Fibroblast of lung (primary cell): Measurements from ENCODE around the gene FNDC11. TPM values are rescaled to one million over a fixed set of nuclear protein-coding genes. Genes with fewer than 3 reads are reported as not detected.

Experiments
- DNase-seq, 2 donors: peaks; one replicate each; pipeline versions ENCODE4 v3.0.0 to v3.0.0-alpha.2; 2010; ENCODE audit warnings: low read depth in 2 of 2
- H2AFZ ChIP-seq: 2 replicates; pipeline ENCODE4 v1.5.1; 2012; ENCODE audit warnings: low read length, control low read depth, inconsistent platforms
- H3K27ac ChIP-seq: 2 replicates; pipeline ENCODE4 v1.5.1; 2011; ENCODE audit warnings: low read length, control low read depth; ENCODE audit not compliant: insufficient read depth
- H3K27me3 ChIP-seq: 2 replicates; pipeline ENCODE4 v1.5.1; 2011; ENCODE audit warnings: mild to moderate bottlenecking, low read length; ENCODE audit not compliant: control insufficient read depth, insufficient read depth
- H3K36me3 ChIP-seq: 2 replicates; pipeline ENCODE4 v1.5.1; 2011; ENCODE audit warnings: low read length; ENCODE audit not compliant: control insufficient read depth, insufficient read depth
- H3K4me1 ChIP-seq: 2 replicates; pipeline ENCODE4 v1.5.1; 2011; ENCODE audit warnings: low read length; ENCODE audit not compliant: control insufficient read depth, insufficient read depth; ENCODE audit errors: extremely low read depth
- H3K4me2 ChIP-seq: 2 replicates; pipeline ENCODE4 v1.5.1; 2011; ENCODE audit warnings: low read length, control low read depth; ENCODE audit not compliant: insufficient read depth; ENCODE audit errors: extremely low read depth
- H3K4me3 ChIP-seq, 4 experiments: fragments of 200-600 bp in 1 of 4; sonication (generic) in 1 of 4; replicated peaks in 1 of 4; 2 replicates each; pipeline ENCODE4 v1.5.1; 2011 to 2016; ENCODE audit warnings: low read length in 4 of 4, low read depth in 3 of 4, mild to moderate bottlenecking in 3 of 4, control low read depth in 2 of 4, inconsistent platforms in 1 of 4, mixed read lengths in 1 of 4; ENCODE audit not compliant: insufficient read depth in 1 of 4; ENCODE audit errors: control extremely low read depth in 1 of 4
- H3K79me2 ChIP-seq: 2 replicates; pipeline ENCODE4 v1.5.1; 2012; ENCODE audit warnings: mild to moderate bottlenecking, low read length, inconsistent platforms; ENCODE audit not compliant: control insufficient read depth, insufficient read depth
- H3K9ac ChIP-seq: 2 replicates; pipeline ENCODE4 v1.5.1; 2011; ENCODE audit warnings: mild to moderate bottlenecking, low read length, control low read depth; ENCODE audit not compliant: insufficient read depth
- H3K9me3 ChIP-seq: 2 replicates; pipeline ENCODE4 v1.5.1; 2012; ENCODE audit warnings: low read depth, low read length; ENCODE audit not compliant: control insufficient read depth, insufficient read depth
- H4K20me1 ChIP-seq: 2 replicates; pipeline ENCODE4 v1.5.1; 2011; ENCODE audit warnings: low read length; ENCODE audit not compliant: control insufficient read depth, insufficient read depth; ENCODE audit errors: extremely low read depth
- EZH2 ChIP-seq: IDR thresholded peaks from 2 replicates; pipeline ENCODE4 v1.5.1; 2012; ENCODE audit warnings: low read length, control low read depth, mild to moderate bottlenecking; ENCODE audit errors: missing control alignments
- polyA plus RNA-seq, 2 donors: library from polyadenylated mRNA; depleted of rRNA in 1 of 2; stranded (reverse) in 1 of 2; unstranded in 1 of 2; fragments of >200 nt; gene quantifications; 2 replicates each; pipeline ENCODE4 v1.2.1, GENCODE V29; 2011 to 2012; ENCODE audit warnings: missing spikeins in 1 of 2
- total RNA-seq: library from RNA; depleted of rRNA; stranded (reverse); fragments of >200 nt; gene quantifications from 2 replicates; pipeline ENCODE4 v1.2.1, GENCODE V29; 2014
- TF ChIP-seq, protein P1 (sequence below), 2 donors: IDR thresholded peaks in 1 of 2; conservative IDR thresholded peaks in 1 of 2; 1 replicate in 1 of 2; 2 replicates in 1 of 2; pipeline ENCODE4 v1.5.1; 2011 to 2012; ENCODE audit warnings: low read length in 2 of 2, control low read depth in 1 of 2, inconsistent platforms in 1 of 2, low read depth in 1 of 2, mild to moderate bottlenecking in 1 of 2

Gene FNDC11
- total and polyA plus RNA-seq, 2 donors (not counting 1 experiment from before 2014, with no cell fraction given), result 0.22 to 1.7 TPM

DNA sequence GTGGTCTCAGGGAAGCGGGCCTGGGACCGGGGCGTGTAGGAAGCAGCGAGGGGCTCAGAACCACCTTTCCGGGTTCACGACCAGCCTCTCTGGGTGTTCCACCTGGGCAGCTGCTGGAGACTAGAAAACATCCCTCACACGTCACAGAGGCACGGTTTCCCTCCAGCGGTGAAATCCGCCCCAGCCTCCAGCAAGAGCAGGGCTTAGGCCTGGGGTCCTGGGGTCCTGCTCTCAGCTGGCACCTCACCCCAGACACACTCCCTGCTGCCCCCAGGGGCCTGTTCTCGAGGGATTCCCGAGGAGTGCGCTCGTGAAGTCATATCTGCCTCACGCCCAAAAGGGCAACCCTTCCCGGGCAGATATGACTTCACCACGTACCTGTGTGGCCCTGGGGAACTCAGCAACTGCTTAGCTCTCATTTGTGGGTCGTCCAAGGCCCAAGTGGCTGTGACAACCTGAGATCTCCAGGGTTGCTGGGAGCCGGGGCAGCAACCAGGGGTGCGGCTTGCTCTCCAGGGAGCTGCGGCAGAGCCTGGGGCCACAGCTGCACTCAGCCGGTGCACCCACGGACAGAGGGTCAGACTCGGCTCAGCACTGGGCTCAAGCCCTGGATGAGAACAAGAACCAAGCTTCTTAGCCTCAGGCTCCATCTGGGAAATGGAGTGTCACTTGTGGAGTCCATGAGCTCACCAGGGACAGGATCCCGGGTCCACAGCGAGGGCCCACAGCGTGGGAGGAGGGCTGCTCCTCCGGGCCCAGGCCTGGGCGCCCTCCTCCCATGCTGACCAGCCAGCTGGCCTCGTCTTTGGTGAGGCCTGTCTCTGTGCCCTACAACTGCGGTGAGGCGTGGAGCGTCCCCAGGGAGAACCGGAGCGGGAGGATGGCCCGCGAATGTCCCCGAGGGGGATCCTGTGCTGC, 661 bp downstream of the FNDC11 start:
- no peak for TF ChIP-seq EZH2
- TF ChIP-seq, protein P1, sequence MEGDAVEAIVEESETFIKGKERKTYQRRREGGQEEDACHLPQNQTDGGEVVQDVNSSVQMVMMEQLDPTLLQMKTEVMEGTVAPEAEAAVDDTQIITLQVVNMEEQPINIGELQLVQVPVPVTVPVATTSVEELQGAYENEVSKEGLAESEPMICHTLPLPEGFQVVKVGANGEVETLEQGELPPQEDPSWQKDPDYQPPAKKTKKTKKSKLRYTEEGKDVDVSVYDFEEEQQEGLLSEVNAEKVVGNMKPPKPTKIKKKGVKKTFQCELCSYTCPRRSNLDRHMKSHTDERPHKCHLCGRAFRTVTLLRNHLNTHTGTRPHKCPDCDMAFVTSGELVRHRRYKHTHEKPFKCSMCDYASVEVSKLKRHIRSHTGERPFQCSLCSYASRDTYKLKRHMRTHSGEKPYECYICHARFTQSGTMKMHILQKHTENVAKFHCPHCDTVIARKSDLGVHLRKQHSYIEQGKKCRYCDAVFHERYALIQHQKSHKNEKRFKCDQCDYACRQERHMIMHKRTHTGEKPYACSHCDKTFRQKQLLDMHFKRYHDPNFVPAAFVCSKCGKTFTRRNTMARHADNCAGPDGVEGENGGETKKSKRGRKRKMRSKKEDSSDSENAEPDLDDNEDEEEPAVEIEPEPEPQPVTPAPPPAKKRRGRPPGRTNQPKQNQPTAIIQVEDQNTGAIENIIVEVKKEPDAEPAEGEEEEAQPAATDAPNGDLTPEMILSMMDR (conservative IDR thresholded peaks at IDR 0.05 in 1 of 2, IDR thresholded peaks at IDR 0.05 in 1 of 2; ENCODE audit: low read depth in 1 of 2, low read length in 2 of 2), result no peak
- Histone ChIP-seq H3K4me2 (no peak overlapping the region), H4K20me1 (no peaks in the 10 kb centered on the region), H3K36me3 (no peaks in the 10 kb centered on the region), H3K79me2 (no peaks in the 10 kb centered on the region), H3K4me1 (no peaks in the 10 kb centered on the region), H3K9me3 (no peaks in the 10 kb centered on the region), H2AFZ (no peak overlapping the region), H3K27me3 (no peaks in the 10 kb centered on the region), H3K27ac (no peak overlapping the region), H3K9ac (no peak overlapping the region), H3K4me3 (peak overlapping the region in 1 of 4 experiments; percentile 64)
- DNase-seq, result no peak

DNA sequence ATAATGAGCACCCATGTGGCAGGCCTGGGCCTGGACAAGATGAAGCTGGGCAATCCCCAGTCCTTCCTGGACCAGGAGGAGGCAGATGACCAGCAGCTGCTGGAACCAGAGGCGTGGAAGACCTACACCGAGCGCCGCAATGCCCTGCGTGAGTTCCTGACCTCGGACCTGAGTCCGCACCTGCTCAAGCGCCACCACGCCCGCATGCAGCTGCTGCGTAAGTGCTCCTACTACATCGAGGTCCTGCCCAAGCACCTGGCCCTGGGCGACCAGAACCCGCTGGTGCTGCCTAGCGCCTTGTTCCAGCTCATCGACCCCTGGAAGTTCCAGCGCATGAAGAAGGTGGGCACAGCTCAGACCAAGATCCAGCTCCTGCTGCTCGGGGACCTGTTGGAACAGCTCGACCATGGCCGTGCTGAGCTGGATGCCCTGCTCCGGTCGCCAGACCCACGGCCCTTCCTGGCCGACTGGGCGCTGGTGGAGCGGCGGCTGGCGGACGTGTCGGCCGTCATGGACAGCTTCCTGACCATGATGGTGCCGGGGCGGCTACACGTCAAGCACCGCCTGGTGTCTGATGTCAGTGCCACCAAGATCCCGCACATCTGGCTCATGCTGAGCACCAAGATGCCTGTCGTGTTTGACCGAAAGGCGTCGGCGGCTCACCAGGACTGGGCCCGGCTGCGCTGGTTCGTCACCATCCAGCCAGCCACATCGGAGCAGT, 1.9 kb downstream of the FNDC11 start:
- Histone ChIP-seq H3K9me3 (no peaks in the 10 kb centered on the region), H3K79me2 (no peaks in the 10 kb centered on the region), H3K27me3 (no peaks in the 10 kb centered on the region), H3K9ac (no peak overlapping the region), H3K27ac (no peak overlapping the region), H3K36me3 (peaks cover 10% of the 10 kb centered on the region), H3K4me2 (no peak overlapping the region), H2AFZ (no peak overlapping the region), H3K4me1 (no peaks in the 10 kb centered on the region), H4K20me1 (no peaks in the 10 kb centered on the region), H3K4me3 (no peak overlapping the region)
- DNase-seq, result no peak
- no peak for TF ChIP-seq EZH2
- TF ChIP-seq, protein P1 (conservative IDR thresholded peaks at IDR 0.05 in 1 of 2, IDR thresholded peaks at IDR 0.05 in 1 of 2; ENCODE audit: low read depth in 1 of 2, low read length in 2 of 2), result no peak

DNA sequence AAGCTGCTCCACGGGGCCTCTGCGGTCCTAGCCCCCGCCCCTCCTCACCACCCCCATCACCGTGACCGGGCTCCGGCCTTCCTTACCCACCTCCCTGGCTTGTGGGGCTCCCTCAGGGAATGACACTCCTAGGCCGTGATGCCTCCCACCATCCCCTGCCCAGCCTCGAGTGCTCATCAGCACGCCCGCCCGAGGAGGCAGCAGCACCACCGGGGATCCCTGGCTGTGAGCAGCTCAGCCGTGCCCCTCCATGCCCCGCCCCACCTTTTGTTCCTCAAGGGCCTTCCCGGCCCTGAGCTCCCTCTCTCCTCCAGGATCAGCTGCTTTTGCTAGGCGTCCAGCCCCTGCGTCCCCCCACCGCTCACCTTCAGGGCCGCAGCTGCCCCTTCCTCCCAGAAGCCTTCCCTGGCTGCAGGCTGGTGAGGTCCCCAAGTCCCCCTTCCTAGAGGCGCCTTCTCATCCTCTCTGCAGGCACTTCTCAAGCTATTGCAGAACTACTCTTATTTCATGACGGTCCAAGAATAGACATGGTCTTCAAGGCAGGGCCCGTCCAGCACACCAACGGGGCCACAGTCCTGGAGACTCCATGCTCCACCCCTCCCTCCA, 3.0 kb downstream of the FNDC11 start:
- H3K27me3 ChIP-seq, result no peaks in the 10 kb centered on the region
- H3K4me2 ChIP-seq, result no peak overlapping the region
- H3K9ac ChIP-seq, result no peak overlapping the region
- H3K79me2 ChIP-seq, result no peaks in the 10 kb centered on the region
- no peak overlapping the region for H3K27ac ChIP-seq
- no peaks in the 10 kb centered on the region for H3K4me1 ChIP-seq
- peaks cover 10% of the 10 kb centered on the region for H3K36me3 ChIP-seq
- no peak for TF ChIP-seq EZH2
- TF ChIP-seq, protein P1 (conservative IDR thresholded peaks at IDR 0.05 in 1 of 2, IDR thresholded peaks at IDR 0.05 in 1 of 2; ENCODE audit: low read depth in 1 of 2, low read length in 2 of 2), result no peak
- no peak overlapping the region for H3K4me3 ChIP-seq
- H4K20me1 ChIP-seq, result no peaks in the 10 kb centered on the region
- H2AFZ ChIP-seq, result no peak overlapping the region
- no peak for DNase-seq
- no peaks in the 10 kb centered on the region for H3K9me3 ChIP-seq
